C4-2B (cell line): Measurements from ENCODE around the gene LGR4.
"Not testable (repeated sequence)": the region's sequence is repeated elsewhere in the genome, so short reads cannot be mapped to it uniquely, and the experiment has no call there.

Experiments
- CTCF ChIP-seq: fragments of 450-650 bp; conservative IDR thresholded peaks from 2 replicates; pipeline ENCODE4 v1.5.1; 2017; ENCODE audit warnings: mild to moderate bottlenecking
- ZFX ChIP-seq: fragments of 450-650 bp; IDR thresholded peaks from 2 replicates; pipeline ENCODE4 v1.6.1; 2017

- TF ChIP-seq CTCF, ZFX: not testable (repeated sequence)
These were observed 24.4 kb downstream of the LGR4 start for GRCh38 chr11:27448184-27448540.
